Stimulated activated naive CD8-positive, alpha-beta T cell treated with anti-CD3 and anti-CD28 coated beads, Interleukin-15, amount 100 ng/mL, for 72 hours (primary cell): Measurements from ENCODE around the gene CYP21A2.
"Not testable (repeated sequence)": the region's sequence is repeated elsewhere in the genome, so short reads cannot be mapped to it uniquely, and the experiment has no call there.

Experiments
- ATAC-seq: fragments of 150-1000 bp; cut with Tn5 transposase; 2 replicates; pipeline ENCODE4 v1.10.0; 2021; ENCODE audit warnings: mild to moderate bottlenecking, moderate library complexity
- DNase-seq, 2 donors: peaks; one replicate each; pipeline ENCODE4 v3.0.0; 2021 to 2022
- H3K27ac Mint-ChIP-seq, 2 donors: one replicate each; pipeline ENCODE4 v1.8.0; 2022; ENCODE audit warnings: mild to moderate bottlenecking in 2 of 2, mixed read lengths in 2 of 2, moderate library complexity in 2 of 2
- H3K27me3 Mint-ChIP-seq: one replicate; pipeline ENCODE4 v1.8.0; 2022; ENCODE audit warnings: mixed read lengths
- H3K4me1 Mint-ChIP-seq: one replicate; pipeline ENCODE4 v1.8.0; 2022; ENCODE audit warnings: mild to moderate bottlenecking, mixed read lengths
- H3K4me3 Mint-ChIP-seq, 2 donors: one replicate each; pipeline ENCODE4 v1.8.0; 2022; ENCODE audit warnings: mild to moderate bottlenecking in 2 of 2, mixed read lengths in 2 of 2, moderate library complexity in 1 of 2
- H3K9me3 Mint-ChIP-seq, 2 donors: one replicate each; pipeline ENCODE4 v1.8.0; 2022; ENCODE audit warnings: mixed read lengths in 2 of 2

The CYP21A2 gene

DNA sequence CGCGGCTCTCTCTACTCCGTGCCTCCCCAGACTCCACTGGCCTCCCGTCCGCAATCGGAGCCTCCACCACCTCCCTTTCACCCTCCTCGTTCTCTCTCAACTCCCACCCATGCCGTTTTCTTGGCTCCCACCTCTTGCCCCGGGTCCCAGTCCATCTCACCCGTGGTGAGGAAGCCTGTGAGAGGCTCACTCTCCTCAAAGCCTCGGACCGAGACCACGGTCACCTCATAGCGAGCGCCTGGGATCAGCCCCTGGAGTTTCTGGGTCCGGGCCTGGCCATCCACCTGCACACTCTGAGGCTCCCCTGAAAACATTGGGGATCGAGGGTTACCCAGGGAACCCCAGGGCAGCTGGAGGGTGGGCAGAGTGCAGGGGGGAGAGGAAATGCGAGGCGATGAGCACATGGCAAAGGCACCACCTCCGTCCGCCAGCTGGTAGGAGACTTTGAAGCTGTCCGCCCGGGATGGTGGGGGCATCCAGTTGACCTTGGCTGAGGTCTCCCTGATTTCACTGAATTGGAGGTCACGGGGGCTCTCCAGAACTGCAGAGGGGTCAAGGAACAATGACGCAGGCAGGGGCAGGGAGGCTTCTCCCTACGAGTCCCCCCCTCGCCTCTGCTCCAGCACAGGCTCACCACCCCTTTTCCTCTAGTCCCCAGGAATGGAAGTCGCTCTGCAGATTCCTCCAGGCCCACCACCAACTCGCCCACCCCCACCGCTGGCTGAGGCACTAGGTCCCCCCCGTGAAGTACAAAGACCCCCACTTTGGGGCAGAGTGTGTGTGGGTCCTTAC is 5.6 kb downstream of the CYP21A2 start:
- not testable (repeated sequence) for H3K4me1 Mint-ChIP-seq, ATAC-seq, H3K27me3 Mint-ChIP-seq, H3K4me3 Mint-ChIP-seq, H3K27ac Mint-ChIP-seq, DNase-seq, H3K9me3 Mint-ChIP-seq

DNA sequence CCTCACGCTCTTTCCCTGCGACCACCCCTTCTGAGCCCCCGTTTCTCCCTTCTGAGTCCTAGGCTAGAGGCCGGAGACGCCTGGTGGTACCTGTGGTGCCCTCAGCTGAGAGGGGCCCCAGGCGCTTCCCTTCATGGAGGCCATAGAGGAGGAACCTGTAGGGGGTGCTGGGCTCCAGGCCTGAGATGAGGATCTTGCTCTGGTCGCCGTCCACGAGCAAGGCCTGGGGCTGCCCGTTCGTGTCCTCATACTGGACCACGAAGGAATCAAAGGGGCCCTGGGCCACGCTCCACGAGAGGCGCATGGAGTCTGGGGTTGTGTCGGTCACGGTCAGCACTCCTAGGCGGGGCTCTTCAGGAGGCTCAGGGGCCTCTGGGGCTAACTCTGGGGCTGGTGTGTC is 6.7 kb downstream of the CYP21A2 start:
- not testable (repeated sequence) for H3K27ac Mint-ChIP-seq, H3K4me1 Mint-ChIP-seq, H3K27me3 Mint-ChIP-seq, DNase-seq, H3K9me3 Mint-ChIP-seq, ATAC-seq, H3K4me3 Mint-ChIP-seq

DNA sequence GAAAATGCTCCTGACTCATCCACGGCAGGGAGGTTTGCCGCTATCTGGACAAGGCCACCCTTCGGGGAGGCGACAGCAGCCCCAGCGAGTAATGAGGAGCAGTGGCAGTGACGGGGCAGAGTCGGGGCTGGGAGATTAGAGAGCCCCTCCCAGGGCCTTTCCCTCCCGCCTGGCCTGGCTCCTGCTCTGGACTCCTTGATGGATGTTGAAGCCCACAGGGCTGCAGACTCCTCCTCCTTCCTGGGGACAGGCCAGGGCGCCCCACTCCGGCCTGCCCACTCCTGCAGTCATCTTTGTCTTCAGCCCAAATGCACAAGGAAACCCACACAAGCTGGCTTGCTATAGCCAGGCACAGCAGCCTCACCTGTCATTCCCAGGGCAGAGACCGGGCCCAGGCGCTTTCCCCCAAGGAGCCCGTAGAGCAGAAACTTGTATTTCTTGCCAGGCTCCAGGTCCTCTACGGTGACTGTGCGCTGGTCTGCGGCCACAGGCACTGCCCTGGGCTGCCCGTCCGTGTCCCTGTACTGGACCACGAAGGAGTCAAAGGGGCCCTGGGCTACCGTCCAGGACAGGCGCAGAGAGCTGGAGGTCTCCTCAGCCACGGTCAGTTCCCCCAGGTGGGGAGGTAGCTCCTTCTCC is 7.7 kb downstream of the CYP21A2 start:
- Mint-ChIP-seq H3K4me1 (peaks cover 8% of the 10 kb centered on the region), H3K4me3 (no peak overlapping the region), H3K27ac (peak overlapping the region in 1 of 2 donors; percentile 74), H3K27me3 (no peaks in the 10 kb centered on the region), H3K9me3 (no peaks in the 10 kb centered on the region)
- ATAC-seq (no peak), DNase-seq (no peak)

DNA sequence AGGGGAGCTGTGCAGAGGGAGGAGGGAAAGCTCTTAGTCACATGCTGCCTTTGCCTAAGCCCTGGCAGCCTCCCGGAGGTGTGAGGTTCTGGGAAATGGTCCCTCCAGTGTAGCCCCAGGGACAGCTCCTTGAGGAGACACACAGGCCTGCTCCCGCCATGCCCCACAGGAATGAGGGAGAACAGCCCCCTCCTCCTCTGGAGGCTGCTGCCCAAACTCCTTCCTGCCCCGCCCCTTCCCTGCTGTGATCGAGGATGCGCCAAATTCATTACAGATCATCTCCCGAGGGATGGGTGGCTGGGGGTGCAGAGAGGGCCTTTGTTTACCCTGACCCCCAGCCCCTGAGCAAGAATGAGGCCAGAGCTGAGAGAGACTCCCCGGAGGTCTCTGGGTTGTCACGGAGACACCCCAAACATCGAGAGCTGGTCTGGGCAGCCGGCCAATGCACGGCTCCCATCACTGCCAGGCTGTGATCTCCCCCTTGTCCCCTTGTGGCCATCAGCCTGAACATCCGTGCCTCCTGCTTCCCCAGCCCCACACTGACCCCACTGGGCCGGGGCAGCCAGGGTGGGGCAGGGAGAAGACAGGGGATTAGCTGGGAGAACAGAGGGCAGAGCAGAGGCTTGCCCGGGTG is 8.4 kb downstream of the CYP21A2 start:
- ATAC-seq (no peak), DNase-seq (no peak)
- no peak overlapping the region for H3K4me3 Mint-ChIP-seq
- H3K27ac Mint-ChIP-seq, result no peak overlapping the region
- H3K9me3 Mint-ChIP-seq, result no peaks in the 10 kb centered on the region
- peaks cover 8% of the 10 kb centered on the region for H3K4me1 Mint-ChIP-seq
- no peaks in the 10 kb centered on the region for H3K27me3 Mint-ChIP-seq

DNA sequence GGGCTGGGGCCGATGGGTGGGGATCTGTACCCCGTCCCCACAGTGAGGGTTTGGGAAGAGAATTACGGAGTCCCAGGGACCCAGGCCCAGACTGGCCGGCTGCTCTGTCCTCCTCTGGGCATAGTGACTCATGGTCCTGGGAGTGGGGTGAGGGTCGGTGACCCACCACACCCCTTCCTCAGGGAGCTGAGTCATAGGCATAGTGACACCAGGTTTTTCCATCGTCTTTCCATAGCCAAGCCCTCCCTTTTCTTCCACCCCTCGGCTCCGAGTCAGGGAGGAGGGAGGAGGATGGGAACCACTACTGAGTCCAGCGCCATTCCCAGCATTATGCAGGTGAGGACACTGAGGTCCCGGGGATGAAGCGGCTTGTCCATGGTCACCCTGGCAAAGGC is 8.9 kb downstream of the CYP21A2 start:
- no peak for DNase-seq
- Mint-ChIP-seq H3K4me1 (peaks cover 8% of the 10 kb centered on the region), H3K9me3 (no peaks in the 10 kb centered on the region), H3K4me3 (no peak overlapping the region), H3K27me3 (no peaks in the 10 kb centered on the region), H3K27ac (peak overlapping the region in 1 of 2 donors; percentile 3)
- no peak for ATAC-seq

DNA sequence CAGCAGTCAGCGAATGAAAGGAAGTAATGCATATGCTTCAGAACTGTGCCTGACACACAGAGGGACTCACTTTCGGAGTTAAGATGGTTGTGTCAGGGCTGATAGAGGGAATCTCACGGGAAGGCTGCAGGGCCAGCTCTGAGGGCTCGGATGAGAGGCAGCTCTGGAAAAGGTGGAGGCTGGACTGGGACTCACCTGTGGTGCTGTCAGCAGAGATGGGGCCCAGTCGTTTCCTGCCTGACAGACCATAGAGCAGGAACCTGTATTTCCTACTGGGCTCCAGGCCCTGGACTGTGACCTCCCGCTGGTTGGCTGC is 9.3 kb downstream of the CYP21A2 start:
- ATAC-seq (no peak), DNase-seq (no peak)
- Mint-ChIP-seq H3K27me3 (no peaks in the 10 kb centered on the region), H3K27ac (no peak overlapping the region), H3K4me1 (peaks cover 8% of the 10 kb centered on the region), H3K9me3 (no peaks in the 10 kb centered on the region), H3K4me3 (no peak overlapping the region)

DNA sequence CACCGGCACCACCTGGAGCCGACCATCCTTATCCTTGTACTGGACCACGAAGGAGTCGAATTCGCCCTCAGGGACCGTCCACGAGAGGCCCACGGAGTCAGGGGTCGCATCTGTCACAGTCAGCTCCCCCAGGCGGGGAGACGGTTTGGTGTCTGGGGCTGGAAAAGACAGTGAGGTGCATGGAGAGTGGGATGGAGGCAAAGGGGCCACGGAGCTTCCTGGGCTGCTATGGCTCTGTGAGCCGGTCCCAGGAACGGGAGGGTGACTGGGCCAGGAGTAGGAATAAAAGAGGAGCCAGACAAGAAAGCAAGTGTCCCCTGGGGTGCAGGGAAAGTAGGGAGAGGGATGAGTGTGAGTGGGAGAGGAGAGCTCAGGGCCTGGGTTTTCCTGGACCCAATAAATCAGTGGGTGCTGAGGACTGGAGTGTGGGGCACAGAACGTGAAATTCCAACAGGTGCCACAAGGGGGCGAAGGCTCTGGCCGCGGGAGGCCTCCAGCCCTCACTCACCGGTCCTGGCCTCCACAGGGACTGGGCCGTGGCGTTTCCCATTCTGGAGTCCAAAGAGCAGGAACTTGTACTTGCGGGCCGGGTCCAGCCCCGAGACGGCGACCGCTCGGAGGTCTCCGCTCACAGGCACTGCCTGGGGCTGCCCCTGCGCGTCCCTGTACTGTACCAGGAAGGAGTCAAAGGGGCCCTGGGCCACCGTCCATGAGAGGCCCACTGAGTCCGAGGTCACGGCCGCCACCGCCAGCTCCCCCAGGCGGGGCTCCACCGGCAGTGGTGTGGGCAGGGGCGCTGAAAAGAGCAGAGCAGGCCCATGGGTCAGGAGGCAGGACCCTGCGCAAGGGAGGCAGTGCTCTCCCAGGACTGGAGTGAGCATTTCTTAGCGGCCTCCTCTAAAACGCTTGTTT is 9.9 kb downstream of the CYP21A2 start:
- DNase-seq, result peak; percentile 66 to 72
- H3K4me1 Mint-ChIP-seq, result peaks cover 8% of the 10 kb centered on the region
- no peak overlapping the region for H3K27ac Mint-ChIP-seq
- peak; percentile 81 for ATAC-seq
- no peaks in the 10 kb centered on the region for H3K27me3 Mint-ChIP-seq
- H3K9me3 Mint-ChIP-seq, result no peaks in the 10 kb centered on the region
- no peak overlapping the region for H3K4me3 Mint-ChIP-seq

DNA sequence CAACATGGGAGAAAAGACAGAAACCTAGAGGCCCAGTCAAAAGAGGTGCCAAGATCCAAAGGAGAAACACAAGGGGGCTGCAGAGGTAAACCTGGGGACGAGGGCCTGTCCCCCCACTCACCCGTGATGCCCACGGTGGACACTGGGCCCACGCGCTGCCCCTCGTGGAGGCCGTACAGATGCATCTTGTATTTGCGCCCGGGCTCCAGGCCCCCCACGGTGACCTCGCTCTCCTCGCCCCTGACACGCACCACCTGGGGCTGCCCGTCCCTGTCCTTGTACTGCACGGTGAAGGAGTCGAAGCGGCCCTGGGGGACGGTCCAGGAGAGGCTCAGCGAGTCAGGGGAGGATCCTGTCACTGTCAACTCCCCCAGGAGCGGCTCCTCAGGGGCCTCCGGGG is 10.9 kb downstream of the CYP21A2 start:
- H3K9me3 Mint-ChIP-seq, H3K4me3 Mint-ChIP-seq, DNase-seq, ATAC-seq, H3K27me3 Mint-ChIP-seq, H3K4me1 Mint-ChIP-seq, H3K27ac Mint-ChIP-seq: not testable (repeated sequence)

DNA sequence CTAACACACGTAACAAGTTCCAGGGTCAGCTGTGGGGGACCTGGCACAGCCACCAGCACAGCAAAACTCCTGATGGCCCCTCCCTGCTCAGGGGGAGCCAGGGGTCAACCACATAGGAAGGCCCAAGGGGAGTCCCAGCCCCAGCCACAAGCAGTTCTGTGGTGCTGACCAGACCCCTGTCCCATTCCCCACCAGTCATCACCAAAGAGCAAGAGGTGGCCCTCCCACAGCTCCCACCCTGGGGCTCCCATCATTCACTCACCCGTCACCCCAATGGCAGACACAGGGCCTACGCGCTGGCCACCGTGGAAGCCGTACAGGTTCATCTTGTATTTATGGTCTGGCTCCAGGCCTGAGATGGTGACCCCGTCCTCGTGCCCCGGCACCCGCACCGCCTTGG is 11.5 kb downstream of the CYP21A2 start:
- H3K4me1 Mint-ChIP-seq, H3K27me3 Mint-ChIP-seq, DNase-seq, ATAC-seq, H3K9me3 Mint-ChIP-seq, H3K4me3 Mint-ChIP-seq, H3K27ac Mint-ChIP-seq: not testable (repeated sequence)

DNA sequence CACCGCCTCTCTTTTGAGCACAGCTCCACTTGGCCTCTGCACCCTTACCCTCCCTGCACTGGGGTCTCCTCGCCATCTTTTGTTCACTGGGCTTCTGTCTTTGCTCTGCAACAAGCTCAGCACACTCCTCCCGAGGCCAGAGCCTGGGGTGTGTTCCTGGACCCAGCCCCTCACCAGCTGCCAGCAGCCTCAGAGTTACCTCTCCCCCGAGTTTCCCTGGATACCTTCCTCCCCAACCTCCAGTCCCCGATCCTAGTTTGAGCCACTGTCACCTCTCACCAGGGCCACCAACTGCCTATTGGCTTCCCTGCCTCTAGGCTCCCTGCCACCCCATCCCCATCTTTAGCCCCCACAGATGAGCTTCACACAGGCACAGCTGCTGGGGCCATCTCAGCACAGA is 12.3 kb downstream of the CYP21A2 start:
- ATAC-seq (no peak), DNase-seq (no peak)
- H3K27me3 Mint-ChIP-seq, result no peaks in the 10 kb centered on the region
- no peaks in the 10 kb centered on the region for H3K9me3 Mint-ChIP-seq
- H3K4me3 Mint-ChIP-seq, result no peak overlapping the region
- H3K27ac Mint-ChIP-seq, result no peak overlapping the region
- H3K4me1 Mint-ChIP-seq, result peaks cover 8% of the 10 kb centered on the region

DNA sequence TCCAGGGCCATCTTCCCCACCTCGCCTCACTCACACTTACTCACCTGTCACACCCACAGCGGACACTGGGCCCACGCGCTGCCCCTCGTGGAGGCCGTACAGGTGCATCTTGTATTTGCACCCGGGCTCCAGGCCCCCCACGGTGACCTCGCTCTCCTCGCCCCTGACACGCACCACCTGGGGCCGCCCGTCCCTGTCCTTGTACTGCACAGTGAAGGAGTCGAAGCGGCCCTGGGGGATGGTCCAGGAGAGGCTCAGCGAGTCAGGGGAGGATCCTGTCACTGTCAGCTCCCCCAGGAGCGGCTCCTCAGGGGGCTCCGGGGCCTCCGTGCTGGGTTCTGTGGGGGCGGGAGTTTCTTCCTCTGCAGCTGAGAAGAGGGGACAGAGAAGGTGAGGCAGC is 14.4 kb downstream of the CYP21A2 start:
- not testable (repeated sequence) for H3K9me3 Mint-ChIP-seq, H3K27me3 Mint-ChIP-seq, H3K4me1 Mint-ChIP-seq, H3K27ac Mint-ChIP-seq, H3K4me3 Mint-ChIP-seq, ATAC-seq, DNase-seq

DNA sequence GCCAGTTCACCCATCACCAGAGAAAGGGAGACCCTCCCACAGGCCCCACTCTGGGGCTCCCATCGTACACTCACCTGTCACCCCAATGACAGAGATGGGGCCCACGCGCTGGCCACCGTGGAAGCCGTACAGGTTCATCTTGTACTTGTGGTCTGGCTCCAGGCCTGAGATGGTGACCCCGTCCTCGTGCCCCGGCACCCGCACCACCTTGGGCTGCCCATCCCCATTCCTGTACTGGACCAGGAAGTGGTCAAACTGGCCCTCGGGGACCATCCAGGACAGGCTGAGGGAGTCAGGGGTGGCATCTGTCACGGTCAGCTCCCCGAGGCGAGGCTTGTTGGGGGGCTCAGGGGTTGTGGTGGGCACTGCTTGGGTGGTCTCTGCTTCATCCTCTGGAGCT is 15.1 kb downstream of the CYP21A2 start:
- H3K4me3 Mint-ChIP-seq, DNase-seq, H3K27ac Mint-ChIP-seq, H3K9me3 Mint-ChIP-seq, H3K27me3 Mint-ChIP-seq, H3K4me1 Mint-ChIP-seq, ATAC-seq: not testable (repeated sequence)

DNA sequence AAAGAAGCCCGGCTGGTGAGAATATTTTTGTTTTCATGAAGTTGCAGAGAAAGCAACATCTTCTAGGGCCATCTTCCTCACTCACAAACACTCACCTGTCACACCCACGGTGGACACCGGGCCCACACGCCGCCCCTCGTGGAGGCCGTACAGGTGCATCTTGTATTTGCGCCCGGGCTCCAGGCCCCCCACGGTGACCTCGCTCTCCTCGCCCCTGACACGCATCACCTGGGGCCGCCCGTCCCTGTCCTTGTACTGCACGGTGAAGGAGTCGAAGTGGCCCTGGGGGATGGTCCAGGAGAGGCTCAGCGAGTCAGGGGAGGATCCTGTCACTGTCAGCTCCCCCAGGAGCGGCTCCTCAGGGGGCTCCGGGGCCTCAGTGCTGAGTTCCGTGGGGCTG is 17.5 kb downstream of the CYP21A2 start:
- DNase-seq, H3K4me3 Mint-ChIP-seq, ATAC-seq, H3K27me3 Mint-ChIP-seq, H3K4me1 Mint-ChIP-seq, H3K9me3 Mint-ChIP-seq: not testable (repeated sequence)
- peak overlapping the region in 1 of 2 donors; percentile 64 for H3K27ac Mint-ChIP-seq

DNA sequence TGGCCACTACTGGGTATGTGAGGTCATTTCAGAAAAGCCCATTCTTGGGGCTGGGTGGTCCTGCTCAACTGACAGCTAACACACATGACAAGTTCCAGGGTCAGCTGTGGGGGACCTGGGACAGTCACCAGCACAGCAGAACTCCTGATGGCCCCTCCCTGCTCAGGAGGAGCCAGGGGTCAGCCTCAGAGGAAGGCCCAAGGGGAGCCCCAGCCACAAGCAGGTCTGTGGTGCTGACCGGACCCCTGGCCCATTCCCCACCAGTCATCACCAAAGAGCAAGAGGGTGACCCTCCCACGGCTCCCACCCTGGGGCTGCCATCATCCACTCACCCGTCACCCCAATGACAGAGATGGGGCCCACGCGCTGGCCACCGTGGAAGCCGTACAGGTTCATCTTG is 18.0 kb downstream of the CYP21A2 start:
- Mint-ChIP-seq H3K27ac (no peak overlapping the region), H3K4me1 (no peaks in the 10 kb centered on the region), H3K9me3 (no peaks in the 10 kb centered on the region), H3K27me3 (no peaks in the 10 kb centered on the region), H3K4me3 (no peak overlapping the region)
- ATAC-seq (peak; percentile 20), DNase-seq (no peak)

DNA sequence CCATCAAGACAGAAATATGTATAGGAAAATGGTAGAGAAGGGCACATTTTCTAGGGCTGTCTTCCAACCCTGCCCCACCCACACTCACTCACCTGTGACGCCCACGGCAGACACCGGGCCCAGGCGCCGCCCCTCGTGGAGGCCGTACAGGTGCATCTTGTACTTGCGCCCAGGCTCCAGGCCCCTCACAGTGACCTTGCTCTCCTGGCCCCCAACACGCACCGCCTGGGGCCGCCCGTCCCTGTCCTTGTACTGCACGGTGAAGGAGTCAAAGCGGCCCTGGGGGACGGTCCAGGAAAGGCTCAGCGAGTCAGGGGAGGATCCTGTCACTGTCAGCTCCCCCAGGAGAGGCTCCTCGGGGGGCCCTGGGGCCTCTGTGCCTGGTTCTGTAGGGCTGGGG is 19.8 kb downstream of the CYP21A2 start:
- DNase-seq (no peak), ATAC-seq (no peak)
- Mint-ChIP-seq H3K4me3 (no peak overlapping the region), H3K27me3 (no peaks in the 10 kb centered on the region), H3K4me1 (no peaks in the 10 kb centered on the region), H3K9me3 (no peaks in the 10 kb centered on the region), H3K27ac (peak overlapping the region; percentile 55 to 77)
